ENCODE data around the gene B3GNT2.
"Not testable (repeated sequence)": the region's sequence is repeated elsewhere in the genome, so short reads cannot be mapped to it uniquely, and the experiment has no call there.

The B3GNT2 gene

GRCh38 chr2:62185475-62186155, 10.3 kb upstream of the B3GNT2 start:
- DNase-seq = no peak

GRCh38 chr2:62186156-62186905, 9.6 kb upstream of the B3GNT2 start:
- no peak for DNase-seq

GRCh38 chr2:62187246-62187645, 8.7 kb upstream of the B3GNT2 start:
- DNase-seq = no peak

- DNase-seq = no peak
Observed at GRCh38 chr2:62188416-62188815, 7.5 kb upstream of the B3GNT2 start.

GRCh38 chr2:62189196-62189595, 6.7 kb upstream of the B3GNT2 start:
- DNase-seq = no peak

- DNase-seq = no peak
Observed at GRCh38 chr2:62192811-62193210, 3.1 kb upstream of the B3GNT2 start.

GRCh38 chr2:62194558-62195420, 1.1 kb upstream of the B3GNT2 start:
- DNase-seq = no peak

GRCh38 chr2:62196278-62196901, 475 bp downstream of the B3GNT2 start:
- DNase-seq = no peak

GRCh38 chr2:62197011-62197924, 1.4 kb downstream of the B3GNT2 start:
- peak; percentile 12 for DNase-seq

GRCh38 chr2:62197925-62198633, 2.2 kb downstream of the B3GNT2 start:
- no peak for DNase-seq

GRCh38 chr2:62198854-62199253, 2.9 kb downstream of the B3GNT2 start:
- not testable (repeated sequence) for DNase-seq

GRCh38 chr2:62199392-62200125, 3.6 kb downstream of the B3GNT2 start:
- DNase-seq = no peak

- no peak for DNase-seq
Observed at GRCh38 chr2:62200291-62200841, 4.5 kb downstream of the B3GNT2 start.

- DNase-seq = no peak
Observed at GRCh38 chr2:62200868-62201267, 5.0 kb downstream of the B3GNT2 start.

GRCh38 chr2:62201307-62201706, 5.4 kb downstream of the B3GNT2 start:
- no peak for DNase-seq

- DNase-seq = no peak
Observed at GRCh38 chr2:62202019-62202722, 6.3 kb downstream of the B3GNT2 start.

- DNase-seq = no peak
Observed at GRCh38 chr2:62202729-62203128, 6.8 kb downstream of the B3GNT2 start.

GRCh38 chr2:62203459-62203858, 7.5 kb downstream of the B3GNT2 start:
- DNase-seq = no peak

- no peak for DNase-seq
Observed at GRCh38 chr2:62204998-62205496, 9.1 kb downstream of the B3GNT2 start.
